A549 (cell line): ENCODE results near the gene SEPTIN10. TPM values are rescaled to one million over a fixed set of nuclear protein-coding genes. Genes with fewer than 3 reads are reported as not detected.

Source experiments
- ATAC-seq, 2 experiments: fragments of 200-7000 bp in 1 of 2; fragments of >200 bp in 1 of 2; cut with Nextera tagmentation in 1 of 2; cut with Tn5 transposase in 1 of 2; 3 replicates each; pipeline versions ENCODE4 v1.8.0 to v1.9.1; 2018 to 2020; ENCODE audit warnings: mild to moderate bottlenecking in 1 of 2, moderate library complexity in 1 of 2
- CTCF ChIA-PET: fragments of 300-600 bp; sonication (Branson Sonifier 250); formaldehyde crosslinking; extraction: SDS; loops from one replicate; lab custom pipeline; 2021; ENCODE audit warnings: antibody characterized with exemption, inconsistent platforms; lab: Yijun Ruan, JAX
- POLR2A ChIA-PET: fragments of 350-600 bp; formaldehyde crosslinking; extraction: SDS; loops from one replicate; lab custom pipeline; 2021; ENCODE audit warnings: antibody characterized with exemption, inconsistent platforms; lab: Yijun Ruan, JAX
- DNase-seq, 2 experiments: peaks; one replicate each; pipeline versions ENCODE4 v3.0.0 to v3.0.0-alpha.2; 2011 to 2016; ENCODE audit warnings: low read depth in 1 of 2, low spot score in 1 of 2
- FAIRE-seq: peaks from 2 replicates; lab custom pipeline; 2011; peaks lifted over from hg19 to GRCh38; lab: Jason Lieb, UNC
- H3K27ac ChIP-seq, 2 experiments: fragments of >200 bp; sonication (Bioruptor Twin); formaldehyde crosslinking; 3 replicates each; pipeline ENCODE4 v1.5.1; 2016 to 2017
- H3K4me1 ChIP-seq: fragments of >200 bp; sonication (Bioruptor Twin); formaldehyde crosslinking; 3 replicates; pipeline ENCODE4 v1.6.1; 2016
- H3K4me2 ChIP-seq: fragments of >200 bp; sonication (Bioruptor Twin); formaldehyde crosslinking; 3 replicates; pipeline ENCODE4 v1.6.1; 2016
- H3K4me3 ChIP-seq: fragments of >200 bp; sonication (Bioruptor Twin); formaldehyde crosslinking; 3 replicates; pipeline ENCODE4 v1.5.1; 2016
- H3K9me3 ChIP-seq: fragments of >200 bp; sonication (Bioruptor Twin); formaldehyde crosslinking; 3 replicates; pipeline ENCODE4 v1.6.1; 2016
- BCL3 ChIP-seq: fragments of >200 bp; sonication (Bioruptor Twin); formaldehyde crosslinking; IDR thresholded peaks from 3 replicates; pipeline ENCODE4 v1.6.1; 2016
- CBX2 ChIP-seq: fragments of 200-600 bp; sonication (generic); IDR thresholded peaks from 2 replicates; pipeline ENCODE4 v1.6.1; 2016; ENCODE audit warnings: low read depth, mild to moderate bottlenecking, borderline replicate concordance
- CHD4 ChIP-seq: fragments of 200-600 bp; sonication (generic); IDR thresholded peaks from 2 replicates; pipeline ENCODE4 v1.6.1; 2016; ENCODE audit warnings: antibody characterized with exemption, mild to moderate bottlenecking, borderline replicate concordance
- EHF ChIP-seq: fragments of 250-450 bp; sonication (Bioruptor Pico); IDR thresholded peaks from 2 replicates; pipeline ENCODE4 v1.5.0; 2020; ENCODE audit warnings: mild to moderate bottlenecking
- FOSB ChIP-seq: fragments of 250-450 bp; sonication (Bioruptor Pico); IDR thresholded peaks from 2 replicates; pipeline ENCODE4 v1.5.0; 2020; ENCODE audit warnings: mild to moderate bottlenecking, moderate library complexity
- FOXS1 ChIP-seq: fragments of 250-450 bp; sonication (Bioruptor Pico); IDR thresholded peaks from 2 replicates; pipeline ENCODE4 v1.5.0; 2020; ENCODE audit warnings: mild to moderate bottlenecking, moderate library complexity
- HES2 ChIP-seq: fragments of >200 bp; sonication (Bioruptor Twin); formaldehyde crosslinking; IDR thresholded peaks from 2 replicates; pipeline ENCODE4 v1.6.1; 2016
- NR3C1 ChIP-seq: fragments of >200 bp; sonication (Bioruptor Twin); formaldehyde crosslinking; IDR thresholded peaks from 3 replicates; pipeline ENCODE4 v1.6.1; 2017
- PBX3 ChIP-seq: IDR thresholded peaks from 2 replicates; pipeline ENCODE4 v1.6.1; 2012
- USF2 ChIP-seq: fragments of 450-650 bp; IDR thresholded peaks from 2 replicates; pipeline ENCODE4 v1.6.1; 2014; ENCODE audit warnings: antibody characterized with exemption
- ZC3H11A ChIP-seq: fragments of 450-650 bp; IDR thresholded peaks from 2 replicates; pipeline ENCODE4 v1.6.1; 2014; ENCODE audit warnings: antibody characterized with exemption, mild to moderate bottlenecking
- ZNF302 ChIP-seq: fragments of 250-450 bp; sonication (Bioruptor Pico); IDR thresholded peaks from 2 replicates; pipeline ENCODE4 v1.9.0; 2021; ENCODE audit warnings: inconsistent platforms, mild to moderate bottlenecking, moderate library complexity
- WGBS: methylation state at CpG from one replicate; pipeline ENCODE4 v1.1.6; 2017; ENCODE audit errors: missing lambda C conversion rate; 5-methylcytosine and 5-hydroxymethylcytosine counted together
- polyA plus RNA-seq, 4 experiments: library from polyadenylated mRNA; depleted of rRNA in 3 of 4; stranded (reverse); fragments of >200 nt; fragmentation: RNase III in 1 of 4; extraction: RNeasy Plus Mini Kit Qiagen cat#74134 plus additional on column Dnase treatment in 1 of 4; gene quantifications; 2 replicates in 3 of 4; 3 replicates in 1 of 4; pipeline ENCODE4 v1.2.3, GENCODE V29; 2011 to 2017

Gene SEPTIN10
- polyA plus RNA-seq, 2 of the 4 experiments (the other 2 are of a cell fraction): 87.6 to 95.0 TPM

- Histone ChIP-seq H3K4me3 (no peak overlapping the region), H3K4me2 (no peak overlapping the region), H3K27ac (no peak overlapping the region), H3K4me1 (no peaks in the 10 kb centered on the region), H3K9me3 (no peaks in the 10 kb centered on the region)
- TF ChIP-seq HES2 (no peak), PBX3 (no peak), ZNF302 (CRISPR knock-in tag) (no peak), FOXS1 (CRISPR knock-in tag) (no peak), ZC3H11A (no peak)
- ChIA-PET CTCF (interaction anchor here (0.6 to 4.0 kb wide), 7 partner anchors 15 to 567 kb away, joined by 3 to 39 read pairs (median 3); no protein-coding TSS in a partner anchor), POLR2A (no interaction called here)
- ATAC-seq (no peak; a peak in 1 of 6 replicates), DNase-seq (no peak), FAIRE-seq (no peak)
- WGBS: 43% methylated on average over 1 of the region's 3 CpGs
Measured at GRCh38 chr2:109494351-109494750, 119.4 kb downstream of the SEPTIN10 start.

GRCh38 chr2:109493176-109493935, 120.4 kb downstream of the SEPTIN10 start:
- Histone ChIP-seq H3K9me3 (no peaks in the 10 kb centered on the region), H3K27ac (no peak overlapping the region), H3K4me2 (no peak overlapping the region), H3K4me1 (no peaks in the 10 kb centered on the region), H3K4me3 (no peak overlapping the region)
- FAIRE-seq (no peak), ATAC-seq (no peak), DNase-seq (no peak)
- TF ChIP-seq CBX2 (no peak), CHD4 (no peak), EHF (CRISPR knock-in tag) (no peak), BCL3 (no peak), NR3C1 (no peak), FOSB (no peak), USF2 (no peak)
- 43% methylated on average over 4 of the region's 4 CpGs for WGBS
- CTCF ChIA-PET: no interaction called here
- POLR2A ChIA-PET: no interaction called here

Other genes with a start within 250 kb of the SEPTIN10 start
- gene SOWAHC, start 398 bp upstream of the SEPTIN10 start, polyA plus RNA-seq (2011; rRNA removed): 9.9 and 13.7 TPM in 2 replicates
- 11.7 to 14.2 TPM (median 13.4 TPM) in 3 replicates for gene SOWAHC, start 398 bp upstream of the SEPTIN10 start, polyA plus RNA-seq (2017; fragmentation: RNase III; extraction: RNeasy Plus Mini Kit Qiagen cat#74134 plus additional on column Dnase treatment)
- gene RGPD5, start 180.3 kb upstream of the SEPTIN10 start, polyA plus RNA-seq (2011; rRNA removed): 16.9 and 24.8 TPM in 2 replicates
- 9.8 to 10.8 TPM (median 9.9 TPM) in 3 replicates for gene RGPD5, start 180.3 kb upstream of the SEPTIN10 start, polyA plus RNA-seq (2017; fragmentation: RNase III; extraction: RNeasy Plus Mini Kit Qiagen cat#74134 plus additional on column Dnase treatment)